GM23338 (cell line): Measurements from ENCODE around the gene ENPEP. TPM values are rescaled to one million over a fixed set of nuclear protein-coding genes. Genes with fewer than 3 reads are reported as not detected.

Source experiments
- ATAC-seq: fragments of 200-7000 bp; cut with Tn5 transposase; 3 replicates; pipeline ENCODE4 v1.9.1; 2020
- DNase-seq: peaks from one replicate; pipeline ENCODE4 v3.0.0-alpha.2; 2015; ENCODE audit warnings: low spot score
- H2AFZ ChIP-seq: fragments of 200-600 bp; sonication (generic); 2 replicates; pipeline ENCODE4 v1.8.0; 2016; ENCODE audit warnings: antibody characterized with exemption, mild to moderate bottlenecking, moderate library complexity
- H3F3A ChIP-seq: fragments of 200-600 bp; sonication (generic); replicated peaks from 2 replicates; pipeline ENCODE4 v1.8.0; 2017; ENCODE audit warnings: antibody characterized with exemption, mixed run types, low read depth
- H3K27ac ChIP-seq: fragments of 200-600 bp; sonication (generic); 2 replicates; pipeline ENCODE4 v1.6.1; 2016; ENCODE audit warnings: low read depth
- H3K27me3 ChIP-seq: fragments of 200-600 bp; sonication (generic); 2 replicates; pipeline ENCODE4 v1.8.0; 2016; ENCODE audit warnings: mild to moderate bottlenecking, mixed run types, moderate library complexity; ENCODE audit not compliant: insufficient read depth
- H3K36me3 ChIP-seq: fragments of 200-600 bp; sonication (generic); 2 replicates; pipeline ENCODE4 v1.8.0; 2016; ENCODE audit warnings: mild to moderate bottlenecking; ENCODE audit not compliant: insufficient read depth
- H3K4me1 ChIP-seq: fragments of 200-600 bp; sonication (generic); 2 replicates; pipeline ENCODE4 v1.8.0; 2016; ENCODE audit warnings: mild to moderate bottlenecking, moderate library complexity; ENCODE audit not compliant: insufficient read depth
- H3K4me2 ChIP-seq: fragments of 200-600 bp; sonication (generic); 2 replicates; pipeline ENCODE4 v1.7.1; 2017; ENCODE audit warnings: mixed run types
- H3K4me3 ChIP-seq: fragments of 200-600 bp; sonication (generic); 2 replicates; pipeline ENCODE4 v1.6.1; 2016; ENCODE audit warnings: mixed run types
- H3K79me2 ChIP-seq: fragments of 200-600 bp; sonication (generic); replicated peaks from 2 replicates; pipeline ENCODE4 v1.8.0; 2017; ENCODE audit warnings: mild to moderate bottlenecking; ENCODE audit not compliant: insufficient read depth
- H3K9me2 ChIP-seq: fragments of 200-600 bp; sonication (generic); 2 replicates; pipeline ENCODE4 v1.8.0; 2017; ENCODE audit not compliant: insufficient read depth
- H4K20me1 ChIP-seq: fragments of 200-600 bp; sonication (generic); replicated peaks from 2 replicates; pipeline ENCODE4 v1.8.0; 2017; ENCODE audit warnings: mild to moderate bottlenecking; ENCODE audit not compliant: insufficient read depth
- H3K27ac Mint-ChIP-seq: 2 replicates; pipeline ENCODE4 v1.8.0; 2020; ENCODE audit warnings: inconsistent platforms, mild to moderate bottlenecking, moderate library complexity, mixed read lengths
- H3K27me3 Mint-ChIP-seq: 3 replicates; pipeline ENCODE4 v1.8.0; 2022; ENCODE audit warnings: low read depth, mild to moderate bottlenecking, moderate library complexity, mixed read lengths, inconsistent platforms; ENCODE audit not compliant: insufficient read depth, poor library complexity
- H3K36me3 Mint-ChIP-seq: 3 replicates; pipeline ENCODE4 v1.8.0; 2021; ENCODE audit warnings: low read depth, mild to moderate bottlenecking, inconsistent platforms, moderate library complexity, mixed read lengths
- H3K4me1 Mint-ChIP-seq: 3 replicates; pipeline ENCODE4 v1.8.0; 2020; ENCODE audit warnings: mild to moderate bottlenecking, inconsistent platforms, mixed read lengths
- H3K4me3 Mint-ChIP-seq: 3 replicates; pipeline ENCODE4 v1.8.0; 2021; ENCODE audit warnings: moderate library complexity, mild to moderate bottlenecking, inconsistent platforms, mixed read lengths
- H3K9me3 Mint-ChIP-seq: 3 replicates; pipeline ENCODE4 v1.8.0; 2020; ENCODE audit warnings: moderate library complexity, mild to moderate bottlenecking, inconsistent platforms, mixed read lengths
- CREB1 ChIP-seq: fragments of 250-450 bp; sonication (Bioruptor Pico); IDR thresholded peaks from 2 replicates; pipeline ENCODE4 v1.5.0; 2020; ENCODE audit warnings: low read depth, mild to moderate bottlenecking, moderate library complexity
- EZH2 ChIP-seq: fragments of 200-600 bp; sonication (generic); IDR thresholded peaks from one replicate; pipeline ENCODE4 v1.8.0; 2017; ENCODE audit warnings: antibody characterized with exemption, mild to moderate bottlenecking, low read depth; ENCODE audit not compliant: unreplicated experiment
- EZH2phosphoT487 ChIP-seq: fragments of 200-600 bp; sonication (generic); IDR thresholded peaks from one replicate; pipeline ENCODE4 v1.8.1; 2018; ENCODE audit warnings: antibody characterized with exemption; ENCODE audit not compliant: unreplicated experiment
- JUNB ChIP-seq: IDR thresholded peaks from one replicate; pipeline ENCODE4 v1.6.1; 2016; ENCODE audit warnings: antibody characterized with exemption; ENCODE audit not compliant: unreplicated experiment
- NANOG ChIP-seq: IDR thresholded peaks from 2 replicates; pipeline ENCODE4 v1.6.1; 2016; ENCODE audit warnings: antibody characterized with exemption, borderline replicate concordance
- POLR2AphosphoS5 ChIP-seq: IDR thresholded peaks from 2 replicates; pipeline ENCODE4 v1.6.1; 2016; ENCODE audit warnings: antibody characterized with exemption, low read depth
- STAT1 ChIP-seq: IDR thresholded peaks from one replicate; pipeline ENCODE4 v1.6.1; 2016; ENCODE audit warnings: antibody characterized with exemption; ENCODE audit not compliant: unreplicated experiment
- ZNF114 ChIP-seq: fragments of 250-450 bp; sonication (Bioruptor Pico); IDR thresholded peaks from 2 replicates; pipeline ENCODE4 v1.5.0; 2020; ENCODE audit warnings: mild to moderate bottlenecking, moderate library complexity
- ZNF331 ChIP-seq: fragments of 250-450 bp; sonication (Bioruptor Pico); IDR thresholded peaks from 2 replicates; pipeline ENCODE4 v1.5.0; 2020; ENCODE audit warnings: low read depth, mild to moderate bottlenecking, moderate library complexity
- polyA plus RNA-seq: library from polyadenylated mRNA; unstranded; fragments of >200 nt; fragmentation: Nextera tagmentation; extraction: Ambion mirVana; gene quantifications from 2 replicates; pipeline ENCODE4 v1.2.1, GENCODE V29; 2016
- total RNA-seq: library from RNA; depleted of rRNA; stranded (reverse); fragments of >200 nt; shearing (Covaris generic); gene quantifications from 2 replicates; pipeline ENCODE4 v1.2.3, GENCODE V29; 2014
- TF ChIP-seq, protein P1 (sequence below): IDR thresholded peaks from 2 replicates; pipeline ENCODE4 v1.6.1; 2016; ENCODE audit warnings: antibody characterized with exemption
- TF ChIP-seq, protein P2 (sequence below): IDR thresholded peaks from one replicate; pipeline ENCODE4 v1.6.1; 2018; ENCODE audit warnings: antibody characterized with exemption; ENCODE audit not compliant: unreplicated experiment
- TF ChIP-seq, protein P3 (sequence below), 2 experiments: fragments of 200-600 bp in 1 of 2; sonication (generic) in 1 of 2; conservative IDR thresholded peaks; 2 replicates each; pipeline versions ENCODE4 v1.5.1 to v1.6.1; 2016 to 2017; ENCODE audit warnings: antibody characterized with exemption in 2 of 2, low read depth in 2 of 2, mild to moderate bottlenecking in 2 of 2, moderate library complexity in 1 of 2
- TF ChIP-seq, protein P4 (sequence below): fragments of 250-450 bp; sonication (Bioruptor Pico); IDR thresholded peaks from 2 replicates; pipeline ENCODE4 v1.5.0; 2020; ENCODE audit warnings: mild to moderate bottlenecking, moderate library complexity

ENPEP gene
- total and polyA plus RNA-seq, 2 experiments from 2014 or later, result 0.79 to 1.5 TPM

DNA sequence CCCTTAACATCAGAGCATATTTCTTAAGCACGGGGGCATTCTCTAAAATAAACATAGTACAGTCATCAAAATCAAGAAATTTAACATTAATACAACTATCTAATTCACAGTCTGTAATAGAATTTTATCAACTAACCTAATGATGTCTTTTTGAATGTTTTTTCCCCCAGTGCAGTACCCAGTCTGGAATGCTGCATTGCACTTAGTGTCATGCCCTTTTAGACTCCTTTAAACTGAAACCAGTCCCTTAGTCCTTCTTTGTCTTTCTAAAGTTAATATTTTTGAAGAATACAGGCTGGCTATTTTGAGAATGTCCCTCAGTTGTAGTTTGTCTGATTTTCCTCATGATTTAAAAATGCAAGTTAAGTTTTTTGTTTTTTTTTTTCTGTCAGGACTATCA, 9.5 kb downstream of the ENPEP start:
- TF ChIP-seq EZH2phosphoT487 (no peak), CREB1 (CRISPR knock-in tag) (no peak), ZNF331 (no peak), JUNB (no peak), EZH2 (no peak), STAT1 (no peak), NANOG (no peak), POLR2AphosphoS5 (no peak), ZNF114 (no peak)
- TF ChIP-seq, protein P1, sequence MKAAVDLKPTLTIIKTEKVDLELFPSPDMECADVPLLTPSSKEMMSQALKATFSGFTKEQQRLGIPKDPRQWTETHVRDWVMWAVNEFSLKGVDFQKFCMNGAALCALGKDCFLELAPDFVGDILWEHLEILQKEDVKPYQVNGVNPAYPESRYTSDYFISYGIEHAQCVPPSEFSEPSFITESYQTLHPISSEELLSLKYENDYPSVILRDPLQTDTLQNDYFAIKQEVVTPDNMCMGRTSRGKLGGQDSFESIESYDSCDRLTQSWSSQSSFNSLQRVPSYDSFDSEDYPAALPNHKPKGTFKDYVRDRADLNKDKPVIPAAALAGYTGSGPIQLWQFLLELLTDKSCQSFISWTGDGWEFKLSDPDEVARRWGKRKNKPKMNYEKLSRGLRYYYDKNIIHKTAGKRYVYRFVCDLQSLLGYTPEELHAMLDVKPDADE, result no peak
- TF ChIP-seq, protein P2, sequence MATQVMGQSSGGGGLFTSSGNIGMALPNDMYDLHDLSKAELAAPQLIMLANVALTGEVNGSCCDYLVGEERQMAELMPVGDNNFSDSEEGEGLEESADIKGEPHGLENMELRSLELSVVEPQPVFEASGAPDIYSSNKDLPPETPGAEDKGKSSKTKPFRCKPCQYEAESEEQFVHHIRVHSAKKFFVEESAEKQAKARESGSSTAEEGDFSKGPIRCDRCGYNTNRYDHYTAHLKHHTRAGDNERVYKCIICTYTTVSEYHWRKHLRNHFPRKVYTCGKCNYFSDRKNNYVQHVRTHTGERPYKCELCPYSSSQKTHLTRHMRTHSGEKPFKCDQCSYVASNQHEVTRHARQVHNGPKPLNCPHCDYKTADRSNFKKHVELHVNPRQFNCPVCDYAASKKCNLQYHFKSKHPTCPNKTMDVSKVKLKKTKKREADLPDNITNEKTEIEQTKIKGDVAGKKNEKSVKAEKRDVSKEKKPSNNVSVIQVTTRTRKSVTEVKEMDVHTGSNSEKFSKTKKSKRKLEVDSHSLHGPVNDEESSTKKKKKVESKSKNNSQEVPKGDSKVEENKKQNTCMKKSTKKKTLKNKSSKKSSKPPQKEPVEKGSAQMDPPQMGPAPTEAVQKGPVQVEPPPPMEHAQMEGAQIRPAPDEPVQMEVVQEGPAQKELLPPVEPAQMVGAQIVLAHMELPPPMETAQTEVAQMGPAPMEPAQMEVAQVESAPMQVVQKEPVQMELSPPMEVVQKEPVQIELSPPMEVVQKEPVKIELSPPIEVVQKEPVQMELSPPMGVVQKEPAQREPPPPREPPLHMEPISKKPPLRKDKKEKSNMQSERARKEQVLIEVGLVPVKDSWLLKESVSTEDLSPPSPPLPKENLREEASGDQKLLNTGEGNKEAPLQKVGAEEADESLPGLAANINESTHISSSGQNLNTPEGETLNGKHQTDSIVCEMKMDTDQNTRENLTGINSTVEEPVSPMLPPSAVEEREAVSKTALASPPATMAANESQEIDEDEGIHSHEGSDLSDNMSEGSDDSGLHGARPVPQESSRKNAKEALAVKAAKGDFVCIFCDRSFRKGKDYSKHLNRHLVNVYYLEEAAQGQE, result no peak
- TF ChIP-seq, protein P3, sequence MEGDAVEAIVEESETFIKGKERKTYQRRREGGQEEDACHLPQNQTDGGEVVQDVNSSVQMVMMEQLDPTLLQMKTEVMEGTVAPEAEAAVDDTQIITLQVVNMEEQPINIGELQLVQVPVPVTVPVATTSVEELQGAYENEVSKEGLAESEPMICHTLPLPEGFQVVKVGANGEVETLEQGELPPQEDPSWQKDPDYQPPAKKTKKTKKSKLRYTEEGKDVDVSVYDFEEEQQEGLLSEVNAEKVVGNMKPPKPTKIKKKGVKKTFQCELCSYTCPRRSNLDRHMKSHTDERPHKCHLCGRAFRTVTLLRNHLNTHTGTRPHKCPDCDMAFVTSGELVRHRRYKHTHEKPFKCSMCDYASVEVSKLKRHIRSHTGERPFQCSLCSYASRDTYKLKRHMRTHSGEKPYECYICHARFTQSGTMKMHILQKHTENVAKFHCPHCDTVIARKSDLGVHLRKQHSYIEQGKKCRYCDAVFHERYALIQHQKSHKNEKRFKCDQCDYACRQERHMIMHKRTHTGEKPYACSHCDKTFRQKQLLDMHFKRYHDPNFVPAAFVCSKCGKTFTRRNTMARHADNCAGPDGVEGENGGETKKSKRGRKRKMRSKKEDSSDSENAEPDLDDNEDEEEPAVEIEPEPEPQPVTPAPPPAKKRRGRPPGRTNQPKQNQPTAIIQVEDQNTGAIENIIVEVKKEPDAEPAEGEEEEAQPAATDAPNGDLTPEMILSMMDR (conservative IDR thresholded peaks at IDR 0.05; ENCODE audit: low read depth in 2 of 2), result no peak
- TF ChIP-seq, protein P4, sequence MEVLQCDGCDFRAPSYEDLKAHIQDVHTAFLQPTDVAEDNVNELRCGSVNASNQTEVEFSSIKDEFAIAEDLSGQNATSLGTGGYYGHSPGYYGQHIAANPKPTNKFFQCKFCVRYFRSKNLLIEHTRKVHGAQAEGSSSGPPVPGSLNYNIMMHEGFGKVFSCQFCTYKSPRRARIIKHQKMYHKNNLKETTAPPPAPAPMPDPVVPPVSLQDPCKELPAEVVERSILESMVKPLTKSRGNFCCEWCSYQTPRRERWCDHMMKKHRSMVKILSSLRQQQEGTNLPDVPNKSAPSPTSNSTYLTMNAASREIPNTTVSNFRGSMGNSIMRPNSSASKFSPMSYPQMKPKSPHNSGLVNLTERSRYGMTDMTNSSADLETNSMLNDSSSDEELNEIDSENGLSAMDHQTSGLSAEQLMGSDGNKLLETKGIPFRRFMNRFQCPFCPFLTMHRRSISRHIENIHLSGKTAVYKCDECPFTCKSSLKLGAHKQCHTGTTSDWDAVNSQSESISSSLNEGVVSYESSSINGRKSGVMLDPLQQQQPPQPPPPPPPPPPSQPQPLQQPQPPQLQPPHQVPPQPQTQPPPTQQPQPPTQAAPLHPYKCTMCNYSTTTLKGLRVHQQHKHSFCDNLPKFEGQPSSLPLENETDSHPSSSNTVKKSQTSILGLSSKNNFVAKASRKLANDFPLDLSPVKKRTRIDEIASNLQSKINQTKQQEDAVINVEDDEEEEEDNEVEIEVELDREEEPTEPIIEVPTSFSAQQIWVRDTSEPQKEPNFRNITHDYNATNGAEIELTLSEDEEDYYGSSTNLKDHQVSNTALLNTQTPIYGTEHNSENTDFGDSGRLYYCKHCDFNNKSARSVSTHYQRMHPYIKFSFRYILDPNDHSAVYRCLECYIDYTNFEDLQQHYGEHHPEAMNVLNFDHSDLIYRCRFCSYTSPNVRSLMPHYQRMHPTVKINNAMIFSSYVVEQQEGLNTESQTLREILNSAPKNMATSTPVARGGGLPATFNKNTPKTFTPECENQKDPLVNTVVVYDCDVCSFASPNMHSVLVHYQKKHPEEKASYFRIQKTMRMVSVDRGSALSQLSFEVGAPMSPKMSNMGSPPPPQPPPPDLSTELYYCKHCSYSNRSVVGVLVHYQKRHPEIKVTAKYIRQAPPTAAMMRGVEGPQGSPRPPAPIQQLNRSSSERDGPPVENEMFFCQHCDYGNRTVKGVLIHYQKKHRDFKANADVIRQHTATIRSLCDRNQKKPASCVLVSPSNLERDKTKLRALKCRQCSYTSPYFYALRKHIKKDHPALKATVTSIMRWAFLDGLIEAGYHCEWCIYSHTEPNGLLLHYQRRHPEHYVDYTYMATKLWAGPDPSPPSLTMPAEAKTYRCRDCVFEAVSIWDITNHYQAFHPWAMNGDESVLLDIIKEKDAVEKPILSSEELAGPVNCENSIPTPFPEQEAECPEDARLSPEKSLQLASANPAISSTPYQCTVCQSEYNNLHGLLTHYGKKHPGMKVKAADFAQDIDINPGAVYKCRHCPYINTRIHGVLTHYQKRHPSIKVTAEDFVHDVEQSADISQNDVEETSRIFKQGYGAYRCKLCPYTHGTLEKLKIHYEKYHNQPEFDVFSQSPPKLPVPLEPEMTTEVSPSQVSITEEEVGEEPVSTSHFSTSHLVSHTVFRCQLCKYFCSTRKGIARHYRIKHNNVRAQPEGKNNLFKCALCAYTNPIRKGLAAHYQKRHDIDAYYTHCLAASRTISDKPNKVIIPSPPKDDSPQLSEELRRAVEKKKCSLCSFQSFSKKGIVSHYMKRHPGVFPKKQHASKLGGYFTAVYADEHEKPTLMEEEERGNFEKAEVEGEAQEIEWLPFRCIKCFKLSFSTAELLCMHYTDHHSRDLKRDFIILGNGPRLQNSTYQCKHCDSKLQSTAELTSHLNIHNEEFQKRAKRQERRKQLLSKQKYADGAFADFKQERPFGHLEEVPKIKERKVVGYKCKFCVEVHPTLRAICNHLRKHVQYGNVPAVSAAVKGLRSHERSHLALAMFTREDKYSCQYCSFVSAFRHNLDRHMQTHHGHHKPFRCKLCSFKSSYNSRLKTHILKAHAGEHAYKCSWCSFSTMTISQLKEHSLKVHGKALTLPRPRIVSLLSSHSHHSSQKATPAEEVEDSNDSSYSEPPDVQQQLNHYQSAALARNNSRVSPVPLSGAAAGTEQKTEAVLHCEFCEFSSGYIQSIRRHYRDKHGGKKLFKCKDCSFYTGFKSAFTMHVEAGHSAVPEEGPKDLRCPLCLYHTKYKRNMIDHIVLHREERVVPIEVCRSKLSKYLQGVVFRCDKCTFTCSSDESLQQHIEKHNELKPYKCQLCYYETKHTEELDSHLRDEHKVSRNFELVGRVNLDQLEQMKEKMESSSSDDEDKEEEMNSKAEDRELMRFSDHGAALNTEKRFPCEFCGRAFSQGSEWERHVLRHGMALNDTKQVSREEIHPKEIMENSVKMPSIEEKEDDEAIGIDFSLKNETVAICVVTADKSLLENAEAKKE, result no peak
- H3K27ac ChIP-seq, result no peak overlapping the region
- no peaks in the 10 kb centered on the region for H3K9me2 ChIP-seq
- peaks cover 20% of the 10 kb centered on the region for H3K4me1 ChIP-seq
- H3F3A ChIP-seq, result no peaks in the 10 kb centered on the region
- ATAC-seq, result no peak
- Mint-ChIP-seq H3K4me1 (peaks cover 31% of the 10 kb centered on the region), H3K4me3 (no peak overlapping the region), H3K36me3 (no peaks in the 10 kb centered on the region), H3K27ac (0 out of 2 replicates have a peak overlapping the region, but pooled peaks have one; percentile 11), H3K9me3 (no peaks in the 10 kb centered on the region), H3K27me3 (no peaks in the 10 kb centered on the region)
- no peak overlapping the region for H2AFZ ChIP-seq
- no peak overlapping the region for H3K4me2 ChIP-seq
- H4K20me1 ChIP-seq, result no peaks in the 10 kb centered on the region
- no peaks in the 10 kb centered on the region for H3K79me2 ChIP-seq
- DNase-seq, result no peak
- no peaks in the 10 kb centered on the region for H3K27me3 ChIP-seq
- H3K4me3 ChIP-seq, result no peak overlapping the region
- no peaks in the 10 kb centered on the region for H3K36me3 ChIP-seq
